Fibroblast of lung (primary cell): ENCODE data around the gene RBM20.

Experiments used
- CTCF ChIP-seq, 2 donors: IDR thresholded peaks in 1 of 2; conservative IDR thresholded peaks in 1 of 2; 1 replicate in 1 of 2; 2 replicates in 1 of 2; pipeline ENCODE4 v1.5.1; 2011 to 2012; ENCODE audit warnings: low read length in 2 of 2, control low read depth in 1 of 2, inconsistent platforms in 1 of 2, low read depth in 1 of 2, mild to moderate bottlenecking in 1 of 2
- EZH2 ChIP-seq: IDR thresholded peaks from 2 replicates; pipeline ENCODE4 v1.5.1; 2012; ENCODE audit warnings: low read length, control low read depth, mild to moderate bottlenecking; ENCODE audit errors: missing control alignments

GRCh38 chr10:110668443-110668842, 24.3 kb downstream of the RBM20 start:
- TF ChIP-seq CTCF (conservative IDR thresholded peaks at IDR 0.05 in 1 of 2, IDR thresholded peaks at IDR 0.05 in 1 of 2; ENCODE audit: low read depth in 1 of 2, low read length in 2 of 2) (no peak), EZH2 (no peak)
